Loucy (cell line): ENCODE results near the gene NRBP1.

ENCODE experiments used
- H2AFZ ChIP-seq: fragments of 200-600 bp; sonication (generic); 2 replicates; pipeline ENCODE4 v1.6.0; 2016; ENCODE audit warnings: antibody characterized with exemption, mild to moderate bottlenecking, low read length, moderate library complexity
- H3F3A ChIP-seq: fragments of 200-600 bp; 2 replicates; pipeline ENCODE4 v1.6.0; 2016; ENCODE audit warnings: antibody characterized with exemption, low read depth, mild to moderate bottlenecking
- H3K27me3 ChIP-seq: fragments of 200-600 bp; sonication (generic); 2 replicates; pipeline ENCODE4 v1.6.1; 2014; ENCODE audit warnings: low read length, mild to moderate bottlenecking; ENCODE audit not compliant: insufficient read depth, poor library complexity, severe bottlenecking
- H3K36me3 ChIP-seq: fragments of 200-600 bp; sonication (generic); 2 replicates; pipeline ENCODE4 v1.6.1; 2016; ENCODE audit warnings: low read length; ENCODE audit not compliant: insufficient read depth
- H3K4me1 ChIP-seq: fragments of 200-600 bp; sonication (generic); 2 replicates; pipeline ENCODE4 v1.5.1; 2014; ENCODE audit warnings: low read length, mild to moderate bottlenecking; ENCODE audit not compliant: insufficient read depth, poor library complexity, severe bottlenecking
- H3K4me2 ChIP-seq: fragments of 200-600 bp; sonication (generic); 2 replicates; pipeline ENCODE4 v1.6.0; 2014; ENCODE audit warnings: antibody characterized with exemption, low read length, low read depth, mild to moderate bottlenecking; ENCODE audit not compliant: poor library complexity, severe bottlenecking
- H3K4me3 ChIP-seq: fragments of 200-600 bp; sonication (generic); 2 replicates; pipeline ENCODE4 v1.5.1; 2014; ENCODE audit warnings: low read length, mild to moderate bottlenecking, mixed read lengths; ENCODE audit not compliant: poor library complexity, severe bottlenecking
- H3K79me2 ChIP-seq: fragments of 200-600 bp; sonication (generic); 2 replicates; pipeline ENCODE4 v1.6.1; 2014; ENCODE audit warnings: low read length; ENCODE audit not compliant: insufficient read depth
- H3K9ac ChIP-seq: fragments of 200-600 bp; sonication (generic); 2 replicates; pipeline ENCODE4 v1.6.0; 2014; ENCODE audit warnings: mild to moderate bottlenecking, low read depth, low read length, moderate library complexity; ENCODE audit not compliant: poor library complexity, severe bottlenecking
- H3K9me2 ChIP-seq: fragments of 200-600 bp; sonication (generic); replicated peaks from 2 replicates; pipeline ENCODE4 v1.6.1; 2016; ENCODE audit warnings: low read depth, low read length, mixed read lengths
- H3K9me3 ChIP-seq: fragments of 200-600 bp; sonication (generic); 2 replicates; pipeline ENCODE4 v1.6.1; 2014; ENCODE audit warnings: mild to moderate bottlenecking, antibody characterized with exemption, low read length, low read depth; ENCODE audit not compliant: insufficient read depth
- H4K20me1 ChIP-seq: fragments of 200-600 bp; sonication (generic); 2 replicates; pipeline ENCODE4 v1.6.0; 2014; ENCODE audit warnings: antibody characterized with exemption, low read length, mild to moderate bottlenecking; ENCODE audit not compliant: insufficient read depth, poor library complexity, severe bottlenecking
- CTCF ChIP-seq: fragments of 200-600 bp; sonication (generic); conservative IDR thresholded peaks from 2 replicates; pipeline ENCODE4 v1.5.1; 2014; ENCODE audit warnings: mild to moderate bottlenecking, antibody characterized with exemption, low read length
- EZH2phosphoT487 ChIP-seq: fragments of 200-600 bp; IDR thresholded peaks from 2 replicates; pipeline ENCODE4 v1.6.1; 2018; ENCODE audit warnings: antibody characterized with exemption, mild to moderate bottlenecking, moderate library complexity, borderline replicate concordance

Gene NRBP1

GRCh38 chr2:27400348-27401135, 27.9 kb upstream of the NRBP1 start:
- no peak overlapping the region for H3K9ac ChIP-seq
- no peak overlapping the region for H3K4me3 ChIP-seq
- H2AFZ ChIP-seq: no peak overlapping the region
- H3K9me2 ChIP-seq: no peaks in the 10 kb centered on the region
- no peaks in the 10 kb centered on the region for H3K27me3 ChIP-seq
- H3F3A ChIP-seq: no peaks in the 10 kb centered on the region
- no peaks in the 10 kb centered on the region for H3K9me3 ChIP-seq
- peaks cover 84% of the 10 kb centered on the region for H4K20me1 ChIP-seq
- H3K36me3 ChIP-seq: 0 out of 2 replicates have a peak, but pooled peaks cover 6% of the 10 kb centered on the region
- peaks cover 98% of the 10 kb centered on the region for H3K79me2 ChIP-seq
- no peak for TF ChIP-seq EZH2phosphoT487
- no peak for TF ChIP-seq CTCF
- peaks cover 25% of the 10 kb centered on the region for H3K4me1 ChIP-seq
- H3K4me2 ChIP-seq: peak overlapping the region; percentile 36

- H3K4me2 ChIP-seq: peak overlapping the region; percentile 85
- H3K4me3 ChIP-seq: peak overlapping the region; percentile 99
- no peaks in the 10 kb centered on the region for H3K36me3 ChIP-seq
- no peaks in the 10 kb centered on the region for H3F3A ChIP-seq
- H3K9me2 ChIP-seq: no peaks in the 10 kb centered on the region
- no peaks in the 10 kb centered on the region for H3K9me3 ChIP-seq
- peaks cover 45% of the 10 kb centered on the region for H3K4me1 ChIP-seq
- no peaks in the 10 kb centered on the region for H3K27me3 ChIP-seq
- TF ChIP-seq CTCF (peak; percentile 49), EZH2phosphoT487 (no peak)
- H3K79me2 ChIP-seq: peaks cover 65% of the 10 kb centered on the region
- peak overlapping the region; percentile 79 for H3K9ac ChIP-seq
- no peak overlapping the region for H2AFZ ChIP-seq
- peaks cover 58% of the 10 kb centered on the region for H4K20me1 ChIP-seq
These were observed 20.5 kb upstream of the NRBP1 start for GRCh38 chr2:27407798-27408491.

- Histone ChIP-seq H3K4me1 (peaks cover 41% of the 10 kb centered on the region), H3K4me3 (peak overlapping the region; percentile 99), H3K9me3 (no peaks in the 10 kb centered on the region), H3F3A (no peaks in the 10 kb centered on the region), H2AFZ (peak overlapping the region; percentile 80), H3K9me2 (no peaks in the 10 kb centered on the region), H3K36me3 (no peaks in the 10 kb centered on the region), H3K9ac (peak overlapping the region; percentile 79), H3K79me2 (peaks cover 56% of the 10 kb centered on the region), H4K20me1 (peaks cover 51% of the 10 kb centered on the region), H3K4me2 (peak overlapping the region; percentile 85), H3K27me3 (no peaks in the 10 kb centered on the region)
- no peak for TF ChIP-seq CTCF
- TF ChIP-seq EZH2phosphoT487: no peak
These were observed 19.7 kb upstream of the NRBP1 start for GRCh38 chr2:27408601-27409320.
